K562 (cell line): Measurements from ENCODE around the gene ABHD16A. TPM values are rescaled to one million over a fixed set of nuclear protein-coding genes. Genes with fewer than 3 reads are reported as not detected.

Source experiments
- ATAC-seq: fragments of 200-7000 bp; cut with Tn5 transposase; 3 replicates; pipeline ENCODE4 v1.9.1; 2020; ENCODE audit warnings: moderate library complexity
- BruUV-seq: library from RNA; stranded (reverse); fragments of 400-500 nt; replicated peaks from 2 replicates; lab custom pipeline; 2021; lab: Mats Ljungman, UMichigan
- CTCF ChIA-PET: fragments of 300-600 bp; formaldehyde crosslinking; extraction: SDS; loops from one replicate; lab custom pipeline; 2021; ENCODE audit warnings: low intra/inter-chr PET ratio; lab: Yijun Ruan, JAX
- POLR2A ChIA-PET: fragments of 300-600, 350-650 bp; sonication (Branson Sonifier 250); formaldehyde crosslinking; extraction: SDS; loops from one replicate; lab custom pipeline; 2021; ENCODE audit warnings: antibody characterized with exemption, inconsistent platforms; lab: Yijun Ruan, JAX
- DNase-seq, 4 experiments: peaks; one replicate each; pipeline versions ENCODE4 v3.0.0 to v3.0.0-alpha.2; 2011 to 2018; ENCODE audit warnings: low spot score in 3 of 4, mixed read lengths in 3 of 4; ENCODE audit errors: extremely low read depth in 1 of 4
- FAIRE-seq: peaks from 2 replicates; lab custom pipeline; 2011; peaks lifted over from hg19 to GRCh38; lab: Jason Lieb, UNC
- H2AFZ ChIP-seq: 2 replicates; pipeline ENCODE4 v1.6.0; 2011; ENCODE audit warnings: low read depth, low read length, control low read depth, inconsistent platforms
- H3K27ac ChIP-seq: fragments of 200-600 bp; 3 replicates; pipeline ENCODE4 v1.8.0; 2011; ENCODE audit warnings: low read depth, mild to moderate bottlenecking, control low read depth, inconsistent platforms, low read length, moderate library complexity, mixed read lengths; ENCODE audit errors: extremely low read depth
- H3K27me3 ChIP-seq, 2 experiments: fragments of 300-600 bp in 1 of 2; 2 replicates in 1 of 2; 3 replicates in 1 of 2; pipeline versions ENCODE4 v1.6.0 to v1.8.0; 2011; ENCODE audit warnings: inconsistent platforms in 2 of 2, low read length in 2 of 2, mild to moderate bottlenecking in 1 of 2, mixed read lengths in 1 of 2, moderate library complexity in 1 of 2; ENCODE audit not compliant: control insufficient read depth in 2 of 2, insufficient read depth in 2 of 2
- H3K36me3 ChIP-seq: fragments of 300-600 bp; 3 replicates; pipeline ENCODE4 v1.8.0; 2011; ENCODE audit warnings: mild to moderate bottlenecking, low read length, inconsistent platforms; ENCODE audit not compliant: control insufficient read depth, insufficient read depth
- H3K4me1 ChIP-seq, 2 experiments: fragments of 200-600 bp in 1 of 2; replicated peaks in 1 of 2; 2 replicates in 1 of 2; 3 replicates in 1 of 2; pipeline versions ENCODE4 v1.5.1 to v1.8.0; 2011; ENCODE audit warnings: inconsistent platforms in 2 of 2, low read length in 2 of 2, mild to moderate bottlenecking in 1 of 2, mixed read lengths in 1 of 2, moderate library complexity in 1 of 2; ENCODE audit not compliant: control insufficient read depth in 2 of 2, insufficient read depth in 2 of 2
- H3K4me2 ChIP-seq: 2 replicates; pipeline ENCODE4 v1.6.1; 2011; ENCODE audit warnings: low read length, control low read depth, inconsistent platforms, mixed read lengths; ENCODE audit not compliant: insufficient read depth
- H3K4me3 ChIP-seq: fragments of 200-600 bp; sonication (generic), shearing (Covaris generic); 2 replicates; pipeline ENCODE4 v1.5.1; 2016; ENCODE audit warnings: control low read depth, inconsistent platforms
- H3K79me2 ChIP-seq: fragments of 200-600 bp; 3 replicates; pipeline ENCODE4 v1.8.0; 2011; ENCODE audit warnings: low read length, inconsistent platforms; ENCODE audit not compliant: control insufficient read depth, insufficient read depth
- H3K9ac ChIP-seq, 2 experiments: 2 replicates each; pipeline versions ENCODE4 v1.6.0 to v1.6.1; 2011; ENCODE audit warnings: low read depth in 2 of 2, low read length in 2 of 2, control low read depth in 1 of 2, inconsistent platforms in 1 of 2, mild to moderate bottlenecking in 1 of 2, mixed read lengths in 1 of 2; ENCODE audit not compliant: insufficient read depth in 1 of 2
- H3K9me1 ChIP-seq: one replicate; pipeline ENCODE4 v1.6.0; 2011; ENCODE audit warnings: inconsistent platforms, mild to moderate bottlenecking, low read length, moderate library complexity; ENCODE audit not compliant: control insufficient read depth, insufficient read depth
- H3K9me3 ChIP-seq: replicated peaks from 2 replicates; pipeline ENCODE4 v1.5.1; 2011; ENCODE audit warnings: low read depth, low read length, inconsistent platforms; ENCODE audit not compliant: control insufficient read depth, insufficient read depth
- H4K20me1 ChIP-seq: replicated peaks from 2 replicates; pipeline ENCODE4 v1.6.1; 2011; ENCODE audit warnings: low read length, inconsistent platforms, mixed read lengths; ENCODE audit not compliant: control insufficient read depth, insufficient read depth
- BCOR ChIP-seq: fragments of 450-650 bp; IDR thresholded peaks from 2 replicates; pipeline ENCODE4 v1.6.1; 2016
- BRCA1 ChIP-seq, 2 experiments: fragments of 450-650 bp in 1 of 2; sonication (generic) in 1 of 2; formaldehyde crosslinking in 1 of 2; IDR thresholded peaks; 2 replicates each; pipeline versions ENCODE4 v1.5.0 to v1.6.1; 2017 to 2020; ENCODE audit warnings: mild to moderate bottlenecking in 1 of 2, missing genetic modification reagents in 1 of 2
- ETV5 ChIP-seq: sonication (generic); formaldehyde crosslinking; IDR thresholded peaks from 2 replicates; pipeline ENCODE4 v1.4.0; 2020; ENCODE audit warnings: low read depth, mild to moderate bottlenecking, missing genetic modification reagents
- FOXA1 ChIP-seq: fragments of 450-650 bp; IDR thresholded peaks from 2 replicates; pipeline ENCODE4 v1.6.1; 2016; ENCODE audit warnings: mild to moderate bottlenecking, borderline replicate concordance
- FOXP1 ChIP-seq: sonication (generic); formaldehyde crosslinking; IDR thresholded peaks from 2 replicates; pipeline ENCODE4 v1.8.0; 2022; ENCODE audit warnings: mild to moderate bottlenecking, missing genetic modification reagents
- ILF3 ChIP-seq: fragments of 450-650 bp; IDR thresholded peaks from 2 replicates; pipeline ENCODE4 v1.6.1; 2018; ENCODE audit warnings: antibody characterized with exemption, mild to moderate bottlenecking, moderate library complexity, borderline replicate concordance
- MECOM ChIP-seq: fragments of 250-450 bp; sonication (Bioruptor Pico); IDR thresholded peaks from 2 replicates; pipeline ENCODE4 v1.8.0; 2022; ENCODE audit warnings: inconsistent platforms
- OTX1 ChIP-seq: fragments of 450-650 bp; formaldehyde crosslinking; IDR thresholded peaks from 2 replicates; pipeline ENCODE4 v1.4.0; 2022; ENCODE audit warnings: mild to moderate bottlenecking
- SMARCC2 ChIP-seq: fragments of 450-650 bp; IDR thresholded peaks from 2 replicates; pipeline ENCODE4 v1.6.1; 2017; ENCODE audit warnings: antibody characterized with exemption, moderate library complexity, mild to moderate bottlenecking, low read depth
- SP2 ChIP-seq: IDR thresholded peaks from 2 replicates; pipeline ENCODE4 v1.6.1; 2011; ENCODE audit warnings: mild to moderate bottlenecking, low read depth, low read length, moderate library complexity; ENCODE audit not compliant: poor library complexity, severe bottlenecking; ENCODE audit errors: extremely low read depth
- STAT5A ChIP-seq: IDR thresholded peaks from 2 replicates; pipeline ENCODE4 v1.6.1; 2012; ENCODE audit warnings: low read length, inconsistent platforms, borderline replicate concordance
- TCF3 ChIP-seq: sonication (generic); formaldehyde crosslinking; IDR thresholded peaks from 2 replicates; pipeline ENCODE4 v1.4.0; 2020; ENCODE audit warnings: mild to moderate bottlenecking, missing genetic modification reagents
- ZNF274 ChIP-seq: IDR thresholded peaks from 2 replicates; pipeline ENCODE4 v1.6.1; 2011; ENCODE audit warnings: low read depth, mild to moderate bottlenecking, low read length, moderate library complexity, borderline replicate concordance
- WGBS: fragments of 100-300 bp; shearing (Covaris generic); methylation state at CpG from one replicate; pipeline ENCODE4 v1.1.6; 2016; ENCODE audit warnings: low coverage, mixed read lengths; ENCODE audit not compliant: insufficient coverage; ENCODE audit errors: missing lambda C conversion rate; 5-methylcytosine and 5-hydroxymethylcytosine counted together
- in situ Hi-C: fragments of 300-500 bp; cut with MboI; formaldehyde crosslinking; loops from 4 replicates; pipeline ENCODE4 v1.15.0; 2018; ENCODE audit warnings: inconsistent platforms, mixed read lengths
- intact Hi-C: fragments of 100-400 bp; cut with micrococcal nuclease; formaldehyde crosslinking; loops from 2 replicates; pipeline ENCODE4 v1.14.2; 2022
- polyA plus RNA-seq, 8 experiments: library from polyadenylated mRNA; depleted of rRNA in 4 of 8; stranded (reverse) in 5 of 8; unstranded in 3 of 8; fragments of >200 nt; fragmentation: Nextera tagmentation in 2 of 8; fragmentation: Illumina TruSeq in 1 of 8; extraction: Ambion mirVana in 2 of 8; extraction: Trizol in 1 of 8; gene quantifications; 2 replicates each; pipeline versions ENCODE4 v1.2.1 to v1.2.3, GENCODE V29; 2011 to 2014; ENCODE audit warnings: inconsistent platforms in 1 of 8, missing spikeins in 1 of 8
- total RNA-seq, 7 experiments: library from RNA; depleted of rRNA in 6 of 7; stranded (reverse); fragments of >200 nt in 6 of 7; fragmentation: Illumina TruSeq in 2 of 7; extraction: Trizol in 2 of 7; gene quantifications; 2 replicates each; pipeline versions ENCODE4 v1.2.1 to v1.2.3, GENCODE V29; 2011 to 2021; ENCODE audit warnings: low replicate concordance in 1 of 7
- TF ChIP-seq, protein P1 (sequence below), 3 experiments: fragments of 200-800 bp in 1 of 3; fragments of 250-450 bp in 1 of 3; fragments of 450-650 bp in 1 of 3; sonication (Bioruptor Pico) in 1 of 3; sonication (Bioruptor generic) in 1 of 3; formaldehyde crosslinking in 1 of 3; IDR thresholded peaks; 2 replicates each; pipeline versions ENCODE4 v1.6.1 to v1.8.0; 2016 to 2022; ENCODE audit warnings: mild to moderate bottlenecking in 2 of 3, missing genetic modification characterization in 2 of 3, missing compliant biosample characterization in 1 of 3, moderate library complexity in 1 of 3
- TF ChIP-seq, protein P2 (sequence below): sonication (generic); formaldehyde crosslinking; IDR thresholded peaks from 2 replicates; pipeline ENCODE4 v1.4.0; 2020; ENCODE audit warnings: mild to moderate bottlenecking, missing genetic modification reagents

ABHD16A gene
- total and polyA plus RNA-seq, 9 of the 15 experiments (the other 6 are each of a cell fraction or from before 2014, with no cell fraction given): 25.8 to 120 (median 81.6) TPM

DNA sequence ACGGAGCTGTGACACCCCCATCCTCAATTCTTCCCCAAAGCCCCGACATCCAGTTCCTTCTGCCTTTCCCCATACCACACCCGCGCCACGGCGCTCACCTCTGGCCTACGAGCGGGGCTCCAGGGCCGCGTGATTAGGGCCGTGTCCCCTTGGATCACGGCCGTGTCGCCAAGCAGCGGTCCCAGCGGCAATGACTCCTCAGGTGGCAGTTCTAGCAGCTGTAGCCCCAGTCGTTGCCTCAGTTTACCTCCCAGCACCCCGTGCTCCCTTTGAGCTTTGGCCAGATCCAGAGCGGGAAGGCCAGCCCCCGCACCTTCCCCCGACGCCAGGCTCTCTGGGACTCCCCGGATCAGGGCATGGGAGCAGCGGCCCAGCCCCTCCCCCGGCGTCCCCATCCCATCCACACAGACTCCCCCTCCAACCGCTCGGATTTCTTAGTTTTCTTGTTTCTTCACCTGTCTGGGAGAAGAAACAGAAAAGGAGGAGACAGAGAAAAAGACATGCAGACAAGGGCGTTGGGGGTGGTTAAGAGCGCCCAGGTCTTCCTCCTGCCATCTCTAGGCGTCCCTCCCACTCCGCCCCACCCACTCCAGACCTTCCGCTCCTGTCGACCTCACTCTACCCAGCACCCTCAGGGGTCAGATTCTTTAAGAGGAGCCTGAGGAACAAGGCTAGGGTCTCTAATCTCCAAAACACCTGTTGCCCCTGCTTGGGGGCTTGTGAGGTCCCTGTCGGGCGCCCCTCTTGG lies 25.8 kb upstream of the ABHD16A start, which contains the start of gene DDAH2:
Gene DDAH2 (minus strand): TSS at position 533 of the 748 bp plus-strand sequence. CDS start 138 bp downstream, at position 395.
- FAIRE-seq: no peak
- H3K27ac ChIP-seq: peak within 1 kb of the TSS; percentile 75
- H3K9ac ChIP-seq: peak within 1 kb of the TSS; percentile 58 to 85
- H4K20me1 ChIP-seq: peaks cover 6% of the 10 kb centered on the region
- ChIA-PET POLR2A (interaction anchor here (0.7 to 15.0 kb wide), 34 partner anchors 3 to 316 kb away, joined by 3 to 236 read pairs (median 5); partner anchors contain the start of genes ABHD16A, BAG6, C6orf47 and CLIC1), CTCF (interaction anchor here (0.6 to 2.0 kb wide), 5 partner anchors 32 to 141 kb away, joined by 3 to 18 read pairs (median 5); no protein-coding TSS in a partner anchor)
- no peaks in the 10 kb centered on the region for H3K9me3 ChIP-seq
- BruUV-seq: no TSS peak
- H2AFZ ChIP-seq: peak within 1 kb of the TSS; percentile 71
- WGBS: 65% methylated on average over 35 of the region's 36 CpGs
- H3K4me3 ChIP-seq: peak within 1 kb of the TSS; percentile 65
- H3K4me1 ChIP-seq: peaks cover 48 to 66% of the 10 kb centered on the region in 2 experiments
- peak; percentile 2; the same call in 1 of the 3 replicates for ATAC-seq
- peaks cover 5% of the 10 kb centered on the region for H3K9me1 ChIP-seq
- H3K79me2 ChIP-seq: peaks cover 34% of the 10 kb centered on the region
- H3K36me3 ChIP-seq: peaks cover 64% of the 10 kb centered on the region
- DNase-seq: peak in 1 of 4 experiments; percentile 59
- in situ Hi-C loops (no loop called here), intact Hi-C loops (loop anchor here (1.0 to 2.0 kb wide), 4 partner anchors 40 to 98 kb away; partner anchors contain the start of genes HSPA1B and VARS1)
- H3K4me2 ChIP-seq: peak within 1 kb of the TSS; percentile 94
- no peaks in the 10 kb centered on the region for H3K27me3 ChIP-seq
- TF ChIP-seq, protein P1, sequence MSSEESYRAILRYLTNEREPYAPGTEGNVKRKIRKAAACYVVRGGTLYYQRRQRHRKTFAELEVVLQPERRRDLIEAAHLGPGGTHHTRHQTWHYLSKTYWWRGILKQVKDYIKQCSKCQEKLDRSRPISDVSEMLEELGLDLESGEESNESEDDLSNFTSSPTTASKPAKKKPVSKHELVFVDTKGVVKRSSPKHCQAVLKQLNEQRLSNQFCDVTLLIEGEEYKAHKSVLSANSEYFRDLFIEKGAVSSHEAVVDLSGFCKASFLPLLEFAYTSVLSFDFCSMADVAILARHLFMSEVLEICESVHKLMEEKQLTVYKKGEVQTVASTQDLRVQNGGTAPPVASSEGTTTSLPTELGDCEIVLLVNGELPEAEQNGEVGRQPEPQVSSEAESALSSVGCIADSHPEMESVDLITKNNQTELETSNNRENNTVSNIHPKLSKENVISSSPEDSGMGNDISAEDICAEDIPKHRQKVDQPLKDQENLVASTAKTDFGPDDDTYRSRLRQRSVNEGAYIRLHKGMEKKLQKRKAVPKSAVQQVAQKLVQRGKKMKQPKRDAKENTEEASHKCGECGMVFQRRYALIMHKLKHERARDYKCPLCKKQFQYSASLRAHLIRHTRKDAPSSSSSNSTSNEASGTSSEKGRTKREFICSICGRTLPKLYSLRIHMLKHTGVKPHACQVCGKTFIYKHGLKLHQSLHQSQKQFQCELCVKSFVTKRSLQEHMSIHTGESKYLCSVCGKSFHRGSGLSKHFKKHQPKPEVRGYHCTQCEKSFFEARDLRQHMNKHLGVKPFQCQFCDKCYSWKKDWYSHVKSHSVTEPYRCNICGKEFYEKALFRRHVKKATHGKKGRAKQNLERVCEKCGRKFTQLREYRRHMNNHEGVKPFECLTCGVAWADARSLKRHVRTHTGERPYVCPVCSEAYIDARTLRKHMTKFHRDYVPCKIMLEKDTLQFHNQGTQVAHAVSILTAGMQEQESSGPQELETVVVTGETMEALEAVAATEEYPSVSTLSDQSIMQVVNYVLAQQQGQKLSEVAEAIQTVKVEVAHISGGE (CRISPR knock-in tag; IDR thresholded peaks at IDR 0.05): peak in 1 of 3 experiments; percentile 54; a peak in 2 of 6 replicates
- peak; percentile 43 for TF ChIP-seq TCF3 (CRISPR knock-in tag)
- no peak for TF ChIP-seq MECOM (CRISPR knock-in tag)
- TF ChIP-seq ILF3: no peak
- no peak for TF ChIP-seq ZNF274
- peak; percentile 4; the same call in 1 of the 2 replicates for TF ChIP-seq STAT5A
- no peak for TF ChIP-seq SMARCC2
- TF ChIP-seq SP2: peak; percentile 11
- peak; percentile 8; the same call in 1 of the 2 replicates for TF ChIP-seq FOXP1 (CRISPR knock-in tag)
- no peak for TF ChIP-seq BRCA1 (IDR thresholded peaks at IDR 0.05)
- TF ChIP-seq BRCA1 (CRISPR knock-in tag; IDR thresholded peaks at IDR 0.05): no peak
- peak; percentile 60; the same call in 1 of the 2 replicates for TF ChIP-seq ETV5
- TF ChIP-seq FOXA1: no peak
- no peak for TF ChIP-seq OTX1 (CRISPR knock-in tag)
- TF ChIP-seq, protein P2, sequence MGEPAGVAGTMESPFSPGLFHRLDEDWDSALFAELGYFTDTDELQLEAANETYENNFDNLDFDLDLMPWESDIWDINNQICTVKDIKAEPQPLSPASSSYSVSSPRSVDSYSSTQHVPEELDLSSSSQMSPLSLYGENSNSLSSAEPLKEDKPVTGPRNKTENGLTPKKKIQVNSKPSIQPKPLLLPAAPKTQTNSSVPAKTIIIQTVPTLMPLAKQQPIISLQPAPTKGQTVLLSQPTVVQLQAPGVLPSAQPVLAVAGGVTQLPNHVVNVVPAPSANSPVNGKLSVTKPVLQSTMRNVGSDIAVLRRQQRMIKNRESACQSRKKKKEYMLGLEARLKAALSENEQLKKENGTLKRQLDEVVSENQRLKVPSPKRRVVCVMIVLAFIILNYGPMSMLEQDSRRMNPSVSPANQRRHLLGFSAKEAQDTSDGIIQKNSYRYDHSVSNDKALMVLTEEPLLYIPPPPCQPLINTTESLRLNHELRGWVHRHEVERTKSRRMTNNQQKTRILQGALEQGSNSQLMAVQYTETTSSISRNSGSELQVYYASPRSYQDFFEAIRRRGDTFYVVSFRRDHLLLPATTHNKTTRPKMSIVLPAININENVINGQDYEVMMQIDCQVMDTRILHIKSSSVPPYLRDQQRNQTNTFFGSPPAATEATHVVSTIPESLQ: peak; percentile 58; the same call in 1 of the 2 replicates
- TF ChIP-seq BCOR: peak; percentile 85
